ENCODE measurements around the gene STX3.
"Not testable (repeated sequence)": the region's sequence is repeated elsewhere in the genome, so short reads cannot be mapped to it uniquely, and the experiment has no call there.

Gene STX3

GRCh38 chr11:59812220-59812619 lies 57.0 kb downstream of the STX3 start:
- no peak for DNase-seq
- in situ Hi-C loops (cut with HindIII; ENCODE audit: low pct_ligation_motif_present, low sequenced_read_pairs) = no loop called here
- Histone ChIP-seq H3K36me3 (replicated peaks) (peaks cover 3% of the 10 kb centered on the region), H3K27me3 (replicated peaks) (no peaks in the 10 kb centered on the region), H3K27ac (no peak overlapping the region), H3K4me3 (ENCODE audit: low read depth, low read length) (no peak overlapping the region)
- TF ChIP-seq CTCF (IDR thresholded peaks at IDR 0.05; ENCODE audit: low read depth, low read length, missing control alignments) = no peak

GRCh38 chr11:59813364-59813763 lies 58.2 kb downstream of the STX3 start:
- no peak overlapping the region for H3K4me3 ChIP-seq (ENCODE audit: low read depth, low read length)
- DNase-seq = no peak
- in situ Hi-C loops (cut with HindIII; ENCODE audit: low pct_ligation_motif_present, low sequenced_read_pairs) = no loop called here
- no peaks in the 10 kb centered on the region for H3K27me3 ChIP-seq (replicated peaks)
- TF ChIP-seq CTCF (IDR thresholded peaks at IDR 0.05; ENCODE audit: low read depth, low read length, missing control alignments) = no peak
- H3K36me3 ChIP-seq (replicated peaks) = no peaks in the 10 kb centered on the region
- H3K27ac ChIP-seq = no peak overlapping the region

GRCh38 chr11:59814021-59814420 lies 58.8 kb downstream of the STX3 start:
- Histone ChIP-seq H3K27me3 (replicated peaks) (no peaks in the 10 kb centered on the region), H3K27ac (no peak overlapping the region), H3K4me3 (ENCODE audit: low read depth, low read length) (no peak overlapping the region), H3K36me3 (replicated peaks) (no peaks in the 10 kb centered on the region)
- in situ Hi-C loops (cut with HindIII; ENCODE audit: low pct_ligation_motif_present, low sequenced_read_pairs) = no loop called here
- no peak for TF ChIP-seq CTCF (IDR thresholded peaks at IDR 0.05; ENCODE audit: low read depth, low read length, missing control alignments)
- no peak for DNase-seq

- Histone ChIP-seq H3K27me3 (replicated peaks) (no peaks in the 10 kb centered on the region), H3K36me3 (replicated peaks) (no peaks in the 10 kb centered on the region), H3K4me3 (ENCODE audit: low read depth, low read length) (no peak overlapping the region), H3K27ac (no peak overlapping the region)
- in situ Hi-C loops (cut with HindIII; ENCODE audit: low pct_ligation_motif_present, low sequenced_read_pairs) = no loop called here
- DNase-seq = no peak
- TF ChIP-seq CTCF (IDR thresholded peaks at IDR 0.05; ENCODE audit: low read depth, low read length, missing control alignments) = no peak
Observed at GRCh38 chr11:59815754-59816153, 60.6 kb downstream of the STX3 start.

- H3K4me3 ChIP-seq (ENCODE audit: low read depth, low read length); H3K36me3 ChIP-seq (replicated peaks); H3K27me3 ChIP-seq (replicated peaks); in situ Hi-C loops (cut with HindIII; ENCODE audit: low pct_ligation_motif_present, low sequenced_read_pairs); DNase-seq; H3K27ac ChIP-seq: not testable (repeated sequence)
Observed at GRCh38 chr11:59816434-59816833, 61.3 kb downstream of the STX3 start.

- in situ Hi-C loops (cut with HindIII; ENCODE audit: low pct_ligation_motif_present, low sequenced_read_pairs) = no loop called here
- Histone ChIP-seq H3K27ac (no peak overlapping the region), H3K36me3 (replicated peaks) (no peaks in the 10 kb centered on the region), H3K4me3 (ENCODE audit: low read depth, low read length) (no peak overlapping the region), H3K27me3 (replicated peaks) (no peaks in the 10 kb centered on the region)
- no peak for DNase-seq
- TF ChIP-seq CTCF (IDR thresholded peaks at IDR 0.05; ENCODE audit: low read depth, low read length, missing control alignments) = no peak
Observed at GRCh38 chr11:59818572-59818971, 63.4 kb downstream of the STX3 start.

All from brain microvascular endothelial cell (primary cell).